ENCODE measurements around the gene TGM6. TPM values are rescaled to one million over a fixed set of nuclear protein-coding genes. Genes with fewer than 3 reads are reported as not detected.

Gene TGM6
- total and polyA plus RNA-seq, 7 experiments from 2014 or later, result not detected

Other genes starting within 250 kb of the TGM6 start
- gene TGM3, start 84.9 kb upstream of the TGM6 start, total RNA-seq, result not detected
- not detected for gene TGM3, start 84.9 kb upstream of the TGM6 start, polyA plus RNA-seq
- 100 to 1,000 TPM in 3 of 5 experiments, 10 to 100 TPM in 2; 83.5 to 323 (median 118) TPM for gene SNRPB, start 89.9 kb downstream of the TGM6 start, total RNA-seq
- 100 to 1,000 TPM; 230 to 231 TPM for gene SNRPB, start 89.9 kb downstream of the TGM6 start, polyA plus RNA-seq
- gene ZNF343, start 128.0 kb downstream of the TGM6 start, total RNA-seq, result 10 to 100 TPM in 4 of 5 experiments, 1 to 10 TPM in 1; 7.5 to 14.4 (median 11.8) TPM
- 1 to 10 TPM; 3.7 to 8.8 TPM for gene ZNF343, start 128.0 kb downstream of the TGM6 start, polyA plus RNA-seq
- gene TMC2, start 155.7 kb downstream of the TGM6 start, total RNA-seq, result under 1 TPM in 1 of 5 experiments, not detected in 4; 0.15 TPM
- gene TMC2, start 155.7 kb downstream of the TGM6 start, polyA plus RNA-seq, result not detected